ENCODE results near the gene TEX36.

TEX36 gene

GRCh38 chr10:125634606-125635005 lies 48.4 kb downstream of the TEX36 start:
- no peak for TF ChIP-seq EP300 (IDR thresholded peaks at IDR 0.05; ENCODE audit: borderline replicate concordance)
- TF ChIP-seq TCF12 (IDR thresholded peaks at IDR 0.05; ENCODE audit: low read depth): no peak
- TF ChIP-seq, protein P1, sequence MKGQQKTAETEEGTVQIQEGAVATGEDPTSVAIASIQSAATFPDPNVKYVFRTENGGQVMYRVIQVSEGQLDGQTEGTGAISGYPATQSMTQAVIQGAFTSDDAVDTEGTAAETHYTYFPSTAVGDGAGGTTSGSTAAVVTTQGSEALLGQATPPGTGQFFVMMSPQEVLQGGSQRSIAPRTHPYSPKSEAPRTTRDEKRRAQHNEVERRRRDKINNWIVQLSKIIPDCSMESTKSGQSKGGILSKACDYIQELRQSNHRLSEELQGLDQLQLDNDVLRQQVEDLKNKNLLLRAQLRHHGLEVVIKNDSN (IDR thresholded peaks at IDR 0.05): no peak
- no peak for TF ChIP-seq MAX (IDR thresholded peaks at IDR 0.05)
- TF ChIP-seq CREB1 (IDR thresholded peaks at IDR 0.05; ENCODE audit: low read depth): no peak
- TF ChIP-seq TEAD4 (IDR thresholded peaks at IDR 0.05): no peak
- TF ChIP-seq CEBPB (IDR thresholded peaks at IDR 0.05): no peak
- TF ChIP-seq EGR1 (IDR thresholded peaks at IDR 0.05): no peak
- TF ChIP-seq TAF1 (IDR thresholded peaks at IDR 0.05; ENCODE audit: low read depth): no peak
- TF ChIP-seq FOXM1 (IDR thresholded peaks at IDR 0.05; ENCODE audit: borderline replicate concordance, low read depth): no peak
- no peak for TF ChIP-seq RAD21 (IDR thresholded peaks at IDR 0.05; ENCODE audit: low read depth)
- TF ChIP-seq ZBTB7A (IDR thresholded peaks at IDR 0.05; ENCODE audit: low read depth): no peak
- no peak for TF ChIP-seq NFIC (IDR thresholded peaks at IDR 0.05)
- TF ChIP-seq YY1 (IDR thresholded peaks at IDR 0.05; ENCODE audit: low read depth): no peak
- TF ChIP-seq, protein P2, sequence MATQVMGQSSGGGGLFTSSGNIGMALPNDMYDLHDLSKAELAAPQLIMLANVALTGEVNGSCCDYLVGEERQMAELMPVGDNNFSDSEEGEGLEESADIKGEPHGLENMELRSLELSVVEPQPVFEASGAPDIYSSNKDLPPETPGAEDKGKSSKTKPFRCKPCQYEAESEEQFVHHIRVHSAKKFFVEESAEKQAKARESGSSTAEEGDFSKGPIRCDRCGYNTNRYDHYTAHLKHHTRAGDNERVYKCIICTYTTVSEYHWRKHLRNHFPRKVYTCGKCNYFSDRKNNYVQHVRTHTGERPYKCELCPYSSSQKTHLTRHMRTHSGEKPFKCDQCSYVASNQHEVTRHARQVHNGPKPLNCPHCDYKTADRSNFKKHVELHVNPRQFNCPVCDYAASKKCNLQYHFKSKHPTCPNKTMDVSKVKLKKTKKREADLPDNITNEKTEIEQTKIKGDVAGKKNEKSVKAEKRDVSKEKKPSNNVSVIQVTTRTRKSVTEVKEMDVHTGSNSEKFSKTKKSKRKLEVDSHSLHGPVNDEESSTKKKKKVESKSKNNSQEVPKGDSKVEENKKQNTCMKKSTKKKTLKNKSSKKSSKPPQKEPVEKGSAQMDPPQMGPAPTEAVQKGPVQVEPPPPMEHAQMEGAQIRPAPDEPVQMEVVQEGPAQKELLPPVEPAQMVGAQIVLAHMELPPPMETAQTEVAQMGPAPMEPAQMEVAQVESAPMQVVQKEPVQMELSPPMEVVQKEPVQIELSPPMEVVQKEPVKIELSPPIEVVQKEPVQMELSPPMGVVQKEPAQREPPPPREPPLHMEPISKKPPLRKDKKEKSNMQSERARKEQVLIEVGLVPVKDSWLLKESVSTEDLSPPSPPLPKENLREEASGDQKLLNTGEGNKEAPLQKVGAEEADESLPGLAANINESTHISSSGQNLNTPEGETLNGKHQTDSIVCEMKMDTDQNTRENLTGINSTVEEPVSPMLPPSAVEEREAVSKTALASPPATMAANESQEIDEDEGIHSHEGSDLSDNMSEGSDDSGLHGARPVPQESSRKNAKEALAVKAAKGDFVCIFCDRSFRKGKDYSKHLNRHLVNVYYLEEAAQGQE (IDR thresholded peaks at IDR 0.05; ENCODE audit: low read depth): no peak

DNA sequence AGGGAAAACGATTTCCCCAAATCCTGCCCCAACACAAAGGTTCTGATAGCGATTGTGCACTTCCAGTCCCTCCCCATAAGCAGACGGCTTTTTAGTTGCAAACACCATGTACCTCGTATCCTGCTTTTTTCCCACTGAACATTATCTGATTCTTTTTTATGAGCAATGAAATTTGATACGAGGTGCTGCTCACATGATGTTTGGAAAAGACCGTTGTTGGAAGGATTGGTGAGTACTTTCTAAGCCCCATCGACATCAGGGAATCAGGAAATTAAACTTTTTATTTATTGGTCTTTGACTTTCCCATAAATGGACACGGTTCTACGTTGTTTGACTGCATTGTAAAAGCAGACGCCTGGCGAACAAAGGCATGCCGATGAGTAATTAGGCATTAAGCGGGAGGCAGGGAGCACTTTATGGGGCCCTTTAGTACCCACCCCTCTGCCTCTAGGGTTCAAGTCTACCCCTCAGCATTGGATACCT lies 49.4 kb downstream of the TEX36 start:
- TF ChIP-seq ZBTB7A (IDR thresholded peaks at IDR 0.05; ENCODE audit: low read depth): no peak
- peak; percentile 85 for TF ChIP-seq EP300 (IDR thresholded peaks at IDR 0.05; ENCODE audit: borderline replicate concordance)
- TF ChIP-seq, protein P1 (IDR thresholded peaks at IDR 0.05): peak; percentile 75
- peak; percentile 18; the same call in 1 of the 2 replicates for TF ChIP-seq NFIC (IDR thresholded peaks at IDR 0.05)
- peak; percentile 74; the same call in 1 of the 2 replicates for TF ChIP-seq FOXM1 (IDR thresholded peaks at IDR 0.05; ENCODE audit: borderline replicate concordance, low read depth)
- TF ChIP-seq TCF12 (IDR thresholded peaks at IDR 0.05; ENCODE audit: low read depth): peak; percentile 80

GRCh38 chr10:125631806-125632205 lies 51.2 kb downstream of the TEX36 start:
- TF ChIP-seq EGR1 (IDR thresholded peaks at IDR 0.05): no peak
- peak; percentile 36; the same call in 1 of the 2 replicates for TF ChIP-seq RAD21 (IDR thresholded peaks at IDR 0.05; ENCODE audit: low read depth)
- TF ChIP-seq NFIC (IDR thresholded peaks at IDR 0.05): no peak

- no peak for TF ChIP-seq FOXM1 (IDR thresholded peaks at IDR 0.05; ENCODE audit: borderline replicate concordance, low read depth)
- TF ChIP-seq YY1 (IDR thresholded peaks at IDR 0.05; ENCODE audit: low read depth): no peak
- TF ChIP-seq TEAD4 (IDR thresholded peaks at IDR 0.05): peak; percentile 82
- TF ChIP-seq ZBTB7A (IDR thresholded peaks at IDR 0.05; ENCODE audit: low read depth): no peak
- peak; percentile 96 for TF ChIP-seq RAD21 (IDR thresholded peaks at IDR 0.05; ENCODE audit: low read depth)
Observed at GRCh38 chr10:125629758-125630376, 53.1 kb downstream of the TEX36 start.

DNA sequence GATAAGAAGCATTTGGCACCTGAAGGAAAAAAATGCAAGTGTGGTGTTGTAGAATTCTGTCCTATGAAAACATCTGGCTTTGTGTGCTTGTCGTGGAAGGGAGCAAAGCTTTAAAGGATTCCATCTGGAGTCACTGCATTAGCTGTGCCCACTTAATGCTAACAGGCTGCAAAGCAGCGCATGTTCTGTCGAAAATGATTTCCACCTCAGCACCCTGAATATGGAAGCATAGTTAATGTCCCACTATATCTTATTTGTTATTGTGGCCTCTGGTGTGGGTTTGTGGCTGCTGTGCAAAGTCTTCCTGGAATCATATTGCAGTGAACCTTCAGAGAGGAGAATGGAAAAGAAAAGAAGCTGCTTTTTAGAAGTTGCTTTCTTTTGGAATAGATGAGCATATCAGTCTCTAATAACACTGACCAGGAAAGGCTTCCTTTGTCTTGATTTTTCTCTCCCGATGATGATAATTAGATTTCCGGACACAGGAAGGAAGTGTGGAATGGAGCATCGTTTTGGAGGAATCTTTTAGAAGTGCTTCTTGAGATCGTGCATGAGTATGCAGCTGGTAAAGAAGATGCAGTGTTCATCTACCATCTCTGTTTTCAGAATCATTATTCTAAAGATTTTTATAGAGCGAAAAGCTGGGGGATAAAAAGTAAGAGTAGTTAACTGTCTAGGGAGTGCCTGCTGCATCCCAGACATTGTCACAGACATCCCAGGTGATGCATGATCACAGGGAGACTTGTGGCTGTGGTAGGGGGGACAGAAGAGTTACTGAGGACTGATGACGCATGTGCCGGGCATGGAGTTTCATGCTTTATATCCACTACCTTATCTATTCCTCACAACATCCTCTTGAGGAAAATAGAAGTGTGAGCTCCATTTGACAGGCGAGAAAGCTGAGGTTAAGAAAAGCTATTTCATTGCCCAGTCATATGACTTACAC lies 54.6 kb downstream of the TEX36 start:
- TF ChIP-seq EGR1 (IDR thresholded peaks at IDR 0.05) (no peak), RAD21 (IDR thresholded peaks at IDR 0.05; ENCODE audit: low read depth) (no peak), TAF1 (IDR thresholded peaks at IDR 0.05; ENCODE audit: low read depth) (no peak), CEBPB (IDR thresholded peaks at IDR 0.05) (no peak), TCF12 (IDR thresholded peaks at IDR 0.05; ENCODE audit: low read depth) (no peak), MAX (IDR thresholded peaks at IDR 0.05) (no peak), TEAD4 (IDR thresholded peaks at IDR 0.05) (no peak), CREB1 (IDR thresholded peaks at IDR 0.05; ENCODE audit: low read depth) (no peak), EP300 (IDR thresholded peaks at IDR 0.05; ENCODE audit: borderline replicate concordance) (no peak)
- TF ChIP-seq, protein P2 (IDR thresholded peaks at IDR 0.05; ENCODE audit: low read depth): no peak
- TF ChIP-seq, protein P1 (IDR thresholded peaks at IDR 0.05): no peak
